BJ (cell line): ENCODE measurements around the gene GNB5. TPM values are rescaled to one million over a fixed set of nuclear protein-coding genes. Genes with fewer than 3 reads are reported as not detected.

Experiments used
- CTCF ChIA-PET: fragments of 350-600 bp; formaldehyde crosslinking; extraction: SDS; loops from one replicate; lab custom pipeline; 2021; ENCODE audit warnings: antibody characterized with exemption, inconsistent platforms; lab: Yijun Ruan, JAX
- POLR2A ChIA-PET: fragments of 300-600 bp; sonication (Branson Sonifier 250); formaldehyde crosslinking; extraction: SDS; loops from one replicate; lab custom pipeline; 2021; ENCODE audit warnings: antibody characterized with exemption; lab: Charles Lee
- DNase-seq: peaks from one replicate; pipeline ENCODE4 v3.0.0-alpha.2; 2011; ENCODE audit warnings: low read depth
- H3K27me3 ChIP-seq: 2 replicates; pipeline ENCODE4 v1.6.0; 2011; ENCODE audit warnings: low read length; ENCODE audit not compliant: control insufficient read depth, insufficient read depth
- H3K36me3 ChIP-seq: 2 replicates; pipeline ENCODE4 v1.5.1; 2011; ENCODE audit warnings: low read length; ENCODE audit not compliant: control insufficient read depth, insufficient read depth
- H3K4me3 ChIP-seq: 2 replicates; pipeline ENCODE4 v1.5.1; 2011; ENCODE audit warnings: low read depth, mild to moderate bottlenecking, control low read depth, low read length
- CTCF ChIP-seq: IDR thresholded peaks from 2 replicates; pipeline ENCODE4 v1.5.1; 2011; ENCODE audit warnings: low read depth, mild to moderate bottlenecking, control low read depth, inconsistent platforms, low read length, moderate library complexity; ENCODE audit not compliant: insufficient read depth
- polyA plus RNA-seq: library from polyadenylated mRNA; depleted of rRNA; stranded (reverse); fragments of >200 nt; gene quantifications from 2 replicates; pipeline ENCODE4 v1.2.3, GENCODE V29; 2011

GNB5 gene
- polyA plus RNA-seq, 1 experiment = 63.0 TPM

- H3K4me3 ChIP-seq = no peak overlapping the region
- no peaks in the 10 kb centered on the region for H3K36me3 ChIP-seq
- DNase-seq = no peak
- ChIA-PET CTCF (interaction anchor here (0.6 to 1.0 kb wide), 2 partner anchors 102 to 472 kb away, joined by 3 read pairs; no protein-coding TSS in a partner anchor), POLR2A (no interaction called here)
- H3K27me3 ChIP-seq = no peaks in the 10 kb centered on the region
- no peak for TF ChIP-seq CTCF
Observed at GRCh38 chr15:52121896-52122295, 69.3 kb downstream of the GNB5 start.

GRCh38 chr15:52121006-52121405 lies 70.2 kb downstream of the GNB5 start:
- CTCF ChIA-PET = no interaction called here
- POLR2A ChIA-PET = no interaction called here

GRCh38 chr15:52120488-52120887 lies 70.7 kb downstream of the GNB5 start:
- CTCF ChIA-PET = no interaction called here
- DNase-seq = no peak
- Histone ChIP-seq H3K27me3 (no peaks in the 10 kb centered on the region), H3K4me3 (no peak overlapping the region), H3K36me3 (no peaks in the 10 kb centered on the region)
- POLR2A ChIA-PET = no interaction called here
- TF ChIP-seq CTCF = no peak

More at GRCh38 chr15:52121006-52121405, 70.2 kb downstream of the GNB5 start:
- no peak for TF ChIP-seq CTCF
- Histone ChIP-seq H3K4me3 (no peak overlapping the region), H3K27me3 (no peaks in the 10 kb centered on the region), H3K36me3 (no peaks in the 10 kb centered on the region)
- no peak for DNase-seq

- no peaks in the 10 kb centered on the region for H3K27me3 ChIP-seq
- CTCF ChIA-PET = no interaction called here
- H3K36me3 ChIP-seq = no peaks in the 10 kb centered on the region
- no peak for TF ChIP-seq CTCF
- POLR2A ChIA-PET = interaction anchor here (0.6 kb wide), 1 partner anchor 33 kb away, joined by 5 read pairs; no protein-coding TSS in a partner anchor
- H3K4me3 ChIP-seq = no peak overlapping the region
- DNase-seq = no peak
Observed at GRCh38 chr15:52118969-52119749, 72.0 kb downstream of the GNB5 start.

- POLR2A ChIA-PET = no interaction called here
- DNase-seq = no peak
- no peak overlapping the region for H3K4me3 ChIP-seq
- TF ChIP-seq CTCF = no peak
- no peaks in the 10 kb centered on the region for H3K36me3 ChIP-seq
- no peaks in the 10 kb centered on the region for H3K27me3 ChIP-seq
- CTCF ChIA-PET = no interaction called here
Observed at GRCh38 chr15:52117549-52117948, 73.6 kb downstream of the GNB5 start.
